Smooth muscle cell (in vitro differentiated cells): ENCODE results near the gene UBR4. TPM values are rescaled to one million over a fixed set of nuclear protein-coding genes. Genes with fewer than 3 reads are reported as not detected.

Source experiments
- DNase-seq: peaks from one replicate; lab custom pipeline; 2025; ENCODE audit not compliant: unreplicated experiment; lab: John Stamatoyannopoulos, UW
- H2AFZ ChIP-seq: fragments of 200-600 bp; sonication (generic); 2 replicates; pipeline ENCODE4 v1.6.0; 2016; ENCODE audit warnings: antibody characterized with exemption, low read depth, mild to moderate bottlenecking
- H3F3A ChIP-seq: fragments of 200-600 bp; sonication (generic); 2 replicates; pipeline ENCODE4 v1.6.0; 2017; ENCODE audit warnings: antibody characterized with exemption, low read depth
- H3K27ac ChIP-seq: fragments of 200-600 bp; sonication (generic); 2 replicates; pipeline ENCODE4 v1.5.1; 2016; ENCODE audit warnings: low read depth, mild to moderate bottlenecking
- H3K27me3 ChIP-seq: fragments of 200-600 bp; sonication (generic); 2 replicates; pipeline ENCODE4 v1.6.1; 2016; ENCODE audit warnings: low read depth, mild to moderate bottlenecking
- H3K36me3 ChIP-seq: fragments of 200-600 bp; sonication (generic); 2 replicates; pipeline ENCODE4 v1.5.1; 2016; ENCODE audit warnings: low read depth
- H3K4me1 ChIP-seq: fragments of 200-600 bp; sonication (generic); 2 replicates; pipeline ENCODE4 v1.5.1; 2016; ENCODE audit warnings: low read depth
- H3K4me2 ChIP-seq: fragments of 200-600 bp; sonication (generic); 2 replicates; pipeline ENCODE4 v1.6.0; 2016; ENCODE audit warnings: mild to moderate bottlenecking
- H3K4me3 ChIP-seq: fragments of 200-600 bp; sonication (generic); 2 replicates; pipeline ENCODE4 v1.5.1; 2016; ENCODE audit warnings: mild to moderate bottlenecking
- H3K79me2 ChIP-seq: fragments of 200-600 bp; sonication (generic); 2 replicates; pipeline ENCODE4 v1.6.0; 2016; ENCODE audit warnings: low read depth, mild to moderate bottlenecking
- H3K9ac ChIP-seq: fragments of 200-600 bp; sonication (generic); 2 replicates; pipeline ENCODE4 v1.6.0; 2016; ENCODE audit warnings: low read depth
- H3K9me3 ChIP-seq: fragments of 200-600 bp; sonication (generic); replicated peaks from 2 replicates; pipeline ENCODE4 v1.5.1; 2016; ENCODE audit warnings: low read depth
- H4K20me1 ChIP-seq: fragments of 200-600 bp; sonication (generic); 2 replicates; pipeline ENCODE4 v1.6.0; 2016; ENCODE audit warnings: low read depth
- WGBS: methylation state at CpG from one replicate; pipeline ENCODE4 v1.1.7; 2016; ENCODE audit warnings: low lambda C conversion rate; 5-methylcytosine and 5-hydroxymethylcytosine counted together
- polyA plus RNA-seq: library from polyadenylated mRNA; unstranded; fragments of >200 nt; fragmentation: Nextera tagmentation; extraction: Ambion mirVana; gene quantifications from 2 replicates; pipeline ENCODE4 v1.2.1, GENCODE V29; 2016
- total RNA-seq: library from RNA; depleted of rRNA; stranded (reverse); fragments of >200 nt; gene quantifications from 2 replicates; pipeline ENCODE4 v1.2.3, GENCODE V29; 2014
- TF ChIP-seq, protein P1 (sequence below): fragments of 200-600 bp; sonication (generic); IDR thresholded peaks from 2 replicates; pipeline ENCODE4 v1.5.1; 2017; ENCODE audit warnings: borderline replicate concordance, mild to moderate bottlenecking, antibody characterized with exemption; ENCODE audit not compliant: insufficient read depth, poor library complexity, severe bottlenecking

The UBR4 gene
- total and polyA plus RNA-seq, 2 experiments from 2014 or later = 62.7 to 142 TPM

DNA sequence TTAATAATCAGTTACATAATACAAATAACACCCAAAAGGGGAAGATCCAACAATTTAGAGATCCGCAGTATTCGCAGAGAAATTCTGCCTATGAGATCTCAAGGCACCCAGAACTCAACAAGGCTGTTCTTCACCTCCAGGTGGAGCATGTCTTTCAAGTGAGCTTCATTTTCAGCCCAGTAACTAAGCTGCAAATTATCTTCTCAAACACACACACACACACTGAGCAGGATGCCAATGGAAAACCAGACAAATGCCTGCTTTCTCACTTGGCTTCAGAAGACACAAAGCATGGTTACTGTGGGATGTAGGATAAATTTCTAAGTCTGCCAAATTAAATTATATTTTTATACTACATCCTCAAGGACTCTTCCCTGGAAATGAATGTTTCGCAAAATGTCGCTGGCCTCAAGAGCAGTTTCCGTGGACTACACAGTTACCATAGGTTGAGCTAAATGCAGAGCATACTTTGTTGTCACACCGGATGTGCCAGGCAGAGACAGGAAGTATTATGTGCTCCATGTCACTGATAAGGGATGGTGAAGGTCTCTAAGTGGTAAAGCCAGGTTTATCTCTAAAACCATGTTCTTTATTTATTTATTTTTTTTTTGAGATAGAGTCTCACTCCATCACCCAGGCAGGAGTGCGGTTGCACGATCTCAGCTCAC, 30.3 kb downstream of the UBR4 start:
- Histone ChIP-seq H3F3A (no peaks in the 10 kb centered on the region), H3K36me3 (peaks cover 51% of the 10 kb centered on the region), H3K4me3 (no peak overlapping the region), H3K4me1 (no peaks in the 10 kb centered on the region), H3K9me3 (no peaks in the 10 kb centered on the region), H3K9ac (no peak overlapping the region), H3K27me3 (no peaks in the 10 kb centered on the region), H3K27ac (no peak overlapping the region), H2AFZ (no peak overlapping the region), H4K20me1 (peaks cover 14% of the 10 kb centered on the region), H3K4me2 (no peak overlapping the region), H3K79me2 (peaks cover 6% of the 10 kb centered on the region)
- TF ChIP-seq, protein P1, sequence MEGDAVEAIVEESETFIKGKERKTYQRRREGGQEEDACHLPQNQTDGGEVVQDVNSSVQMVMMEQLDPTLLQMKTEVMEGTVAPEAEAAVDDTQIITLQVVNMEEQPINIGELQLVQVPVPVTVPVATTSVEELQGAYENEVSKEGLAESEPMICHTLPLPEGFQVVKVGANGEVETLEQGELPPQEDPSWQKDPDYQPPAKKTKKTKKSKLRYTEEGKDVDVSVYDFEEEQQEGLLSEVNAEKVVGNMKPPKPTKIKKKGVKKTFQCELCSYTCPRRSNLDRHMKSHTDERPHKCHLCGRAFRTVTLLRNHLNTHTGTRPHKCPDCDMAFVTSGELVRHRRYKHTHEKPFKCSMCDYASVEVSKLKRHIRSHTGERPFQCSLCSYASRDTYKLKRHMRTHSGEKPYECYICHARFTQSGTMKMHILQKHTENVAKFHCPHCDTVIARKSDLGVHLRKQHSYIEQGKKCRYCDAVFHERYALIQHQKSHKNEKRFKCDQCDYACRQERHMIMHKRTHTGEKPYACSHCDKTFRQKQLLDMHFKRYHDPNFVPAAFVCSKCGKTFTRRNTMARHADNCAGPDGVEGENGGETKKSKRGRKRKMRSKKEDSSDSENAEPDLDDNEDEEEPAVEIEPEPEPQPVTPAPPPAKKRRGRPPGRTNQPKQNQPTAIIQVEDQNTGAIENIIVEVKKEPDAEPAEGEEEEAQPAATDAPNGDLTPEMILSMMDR = no peak
- WGBS = 86% methylated on average over 8 of the region's 8 CpGs
- DNase-seq = no peak

DNA sequence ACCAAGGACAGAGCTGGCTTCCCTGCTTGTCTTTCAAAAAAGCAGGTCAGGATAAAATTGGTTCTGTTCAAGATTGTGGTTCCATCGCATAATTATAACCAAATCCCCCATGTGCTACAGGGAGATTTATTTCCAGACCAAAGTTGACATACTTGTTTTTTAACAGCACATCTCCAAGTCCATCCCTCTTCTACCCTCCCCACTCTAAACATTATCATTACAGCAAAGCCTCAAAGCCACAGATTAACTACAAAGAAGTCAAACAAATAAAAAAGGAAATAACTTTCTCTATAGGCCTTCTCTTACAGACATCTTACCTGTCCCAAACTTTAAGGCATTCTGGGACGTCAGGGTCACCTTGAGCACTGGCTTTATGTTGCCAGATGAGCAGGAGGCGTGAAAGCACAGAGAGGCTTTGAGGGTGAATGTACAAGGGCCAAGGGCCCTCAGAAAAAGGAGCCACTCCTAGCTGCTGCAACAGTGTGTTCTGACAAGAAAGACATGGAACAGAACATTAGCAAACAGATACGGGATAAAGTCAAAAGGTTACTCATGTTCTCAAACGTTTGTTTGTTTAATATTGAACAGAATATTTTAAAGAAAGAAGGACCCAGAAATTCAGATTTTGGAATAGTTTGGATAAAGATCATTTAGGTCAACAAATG, 31.2 kb downstream of the UBR4 start:
- no peak overlapping the region for H2AFZ ChIP-seq
- H3K4me3 ChIP-seq = no peak overlapping the region
- H3K27me3 ChIP-seq = no peaks in the 10 kb centered on the region
- WGBS = 80% methylated on average over 5 of the region's 5 CpGs
- peaks cover 51% of the 10 kb centered on the region for H3K36me3 ChIP-seq
- H3F3A ChIP-seq = no peaks in the 10 kb centered on the region
- H3K27ac ChIP-seq = no peak overlapping the region
- H3K79me2 ChIP-seq = peaks cover 4% of the 10 kb centered on the region
- peaks cover 21% of the 10 kb centered on the region for H4K20me1 ChIP-seq
- no peak for DNase-seq
- no peaks in the 10 kb centered on the region for H3K9me3 ChIP-seq
- TF ChIP-seq, protein P1 = no peak
- H3K9ac ChIP-seq = no peak overlapping the region
- H3K4me2 ChIP-seq = no peak overlapping the region
- H3K4me1 ChIP-seq = no peaks in the 10 kb centered on the region

DNA sequence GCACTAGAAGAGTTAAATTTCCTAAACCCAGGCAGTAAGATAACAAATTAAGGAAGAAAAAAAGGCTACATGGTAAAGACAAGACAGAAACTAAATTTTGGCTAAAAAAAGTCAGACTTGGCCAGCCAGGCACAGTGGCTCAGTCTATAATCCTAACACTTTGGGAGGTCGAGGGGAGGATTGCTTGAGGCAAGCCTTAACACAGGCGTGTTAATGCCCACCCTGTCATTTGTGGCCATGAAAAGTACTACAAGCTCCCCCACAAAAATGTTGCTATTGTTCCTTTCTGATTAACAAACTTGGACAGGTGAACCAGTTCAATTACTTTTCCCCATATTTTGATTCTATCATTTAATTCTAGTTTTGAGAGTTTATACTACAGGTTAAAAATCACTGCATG, 32.3 kb downstream of the UBR4 start:
- TF ChIP-seq, protein P1 = no peak
- no peak overlapping the region for H3K27ac ChIP-seq
- WGBS = 81% methylated on average over 2 of the region's 2 CpGs
- H3K9me3 ChIP-seq = no peaks in the 10 kb centered on the region
- no peaks in the 10 kb centered on the region for H3K27me3 ChIP-seq
- H3K4me3 ChIP-seq = no peak overlapping the region
- DNase-seq = no peak
- H3K9ac ChIP-seq = no peak overlapping the region
- H2AFZ ChIP-seq = no peak overlapping the region
- no peak overlapping the region for H3K4me2 ChIP-seq
- no peaks in the 10 kb centered on the region for H3F3A ChIP-seq
- no peaks in the 10 kb centered on the region for H3K79me2 ChIP-seq
- peaks cover 25% of the 10 kb centered on the region for H4K20me1 ChIP-seq
- no peaks in the 10 kb centered on the region for H3K4me1 ChIP-seq
- peaks cover 50% of the 10 kb centered on the region for H3K36me3 ChIP-seq
